Loucy (cell line): ENCODE measurements around the gene TPBG.

ENCODE experiments used
- EZH2phosphoT487 ChIP-seq: fragments of 200-600 bp; IDR thresholded peaks from 2 replicates; pipeline ENCODE4 v1.6.1; 2018; ENCODE audit warnings: antibody characterized with exemption, mild to moderate bottlenecking, moderate library complexity, borderline replicate concordance
- TF ChIP-seq, protein P1 (sequence below): fragments of 200-600 bp; sonication (generic); conservative IDR thresholded peaks from 2 replicates; pipeline ENCODE4 v1.5.1; 2014; ENCODE audit warnings: mild to moderate bottlenecking, antibody characterized with exemption, low read length

DNA sequence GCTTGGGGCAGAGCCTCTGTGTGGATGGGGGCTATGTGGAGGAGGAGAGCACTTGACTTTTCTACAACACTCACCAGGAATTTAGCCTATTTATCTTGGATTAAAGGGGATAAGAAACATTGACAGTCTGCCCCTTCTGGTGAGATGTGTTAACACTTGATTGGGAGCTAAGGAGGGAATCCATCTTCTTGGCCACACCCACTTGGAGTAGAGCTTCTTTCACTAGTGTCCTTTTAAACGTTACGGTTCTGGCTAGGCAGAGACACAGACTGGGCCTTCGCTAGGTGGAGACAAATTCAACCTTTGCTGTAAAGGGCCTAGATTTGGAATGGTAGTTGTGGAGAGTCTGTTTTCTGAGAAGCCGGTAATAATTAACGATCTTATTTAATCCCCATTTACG lies 15.5 kb upstream of the TPBG start:
- TF ChIP-seq, protein P1, sequence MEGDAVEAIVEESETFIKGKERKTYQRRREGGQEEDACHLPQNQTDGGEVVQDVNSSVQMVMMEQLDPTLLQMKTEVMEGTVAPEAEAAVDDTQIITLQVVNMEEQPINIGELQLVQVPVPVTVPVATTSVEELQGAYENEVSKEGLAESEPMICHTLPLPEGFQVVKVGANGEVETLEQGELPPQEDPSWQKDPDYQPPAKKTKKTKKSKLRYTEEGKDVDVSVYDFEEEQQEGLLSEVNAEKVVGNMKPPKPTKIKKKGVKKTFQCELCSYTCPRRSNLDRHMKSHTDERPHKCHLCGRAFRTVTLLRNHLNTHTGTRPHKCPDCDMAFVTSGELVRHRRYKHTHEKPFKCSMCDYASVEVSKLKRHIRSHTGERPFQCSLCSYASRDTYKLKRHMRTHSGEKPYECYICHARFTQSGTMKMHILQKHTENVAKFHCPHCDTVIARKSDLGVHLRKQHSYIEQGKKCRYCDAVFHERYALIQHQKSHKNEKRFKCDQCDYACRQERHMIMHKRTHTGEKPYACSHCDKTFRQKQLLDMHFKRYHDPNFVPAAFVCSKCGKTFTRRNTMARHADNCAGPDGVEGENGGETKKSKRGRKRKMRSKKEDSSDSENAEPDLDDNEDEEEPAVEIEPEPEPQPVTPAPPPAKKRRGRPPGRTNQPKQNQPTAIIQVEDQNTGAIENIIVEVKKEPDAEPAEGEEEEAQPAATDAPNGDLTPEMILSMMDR = 0 out of 2 replicates have a peak, but pooled peaks have one; percentile 12
- no peak for TF ChIP-seq EZH2phosphoT487
